ENCODE measurements around the gene PTPRG.

PTPRG gene

GRCh38 chr3:61908382-61908781, 347.0 kb downstream of the PTPRG start:
- DNase-seq, result no peak

- DNase-seq, result no peak
These were observed 349.4 kb downstream of the PTPRG start for GRCh38 chr3:61910732-61911131.

GRCh38 chr3:61912158-61912557, 350.8 kb downstream of the PTPRG start:
- DNase-seq, result no peak

GRCh38 chr3:61913701-61914100, 352.3 kb downstream of the PTPRG start:
- DNase-seq, result no peak

- no peak for DNase-seq
These were observed 352.9 kb downstream of the PTPRG start for GRCh38 chr3:61914276-61914675.

GRCh38 chr3:61915296-61915695, 353.9 kb downstream of the PTPRG start:
- DNase-seq, result no peak

- no peak for DNase-seq
These were observed 358.0 kb downstream of the PTPRG start for GRCh38 chr3:61919371-61919770.

GRCh38 chr3:61922118-61922517, 360.7 kb downstream of the PTPRG start:
- DNase-seq, result no peak

GRCh38 chr3:61924090-61924735, 362.8 kb downstream of the PTPRG start:
- no peak for DNase-seq

GRCh38 chr3:61924991-61925390, 363.6 kb downstream of the PTPRG start:
- no peak for DNase-seq

GRCh38 chr3:61925721-61926120, 364.4 kb downstream of the PTPRG start:
- DNase-seq, result no peak

GRCh38 chr3:61926923-61927322, 365.6 kb downstream of the PTPRG start:
- DNase-seq, result no peak

- DNase-seq, result no peak
These were observed 366.0 kb downstream of the PTPRG start for GRCh38 chr3:61927332-61927731.

- no peak for DNase-seq
These were observed 366.7 kb downstream of the PTPRG start for GRCh38 chr3:61928039-61928438.

- no peak for DNase-seq
These were observed 367.5 kb downstream of the PTPRG start for GRCh38 chr3:61928776-61929314.

GRCh38 chr3:61929617-61930016, 368.2 kb downstream of the PTPRG start:
- DNase-seq, result no peak

GRCh38 chr3:61932499-61932898, 371.1 kb downstream of the PTPRG start:
- DNase-seq, result no peak

- DNase-seq, result no peak
These were observed 372.6 kb downstream of the PTPRG start for GRCh38 chr3:61933798-61934504.

GRCh38 chr3:61934505-61934871, 373.1 kb downstream of the PTPRG start:
- DNase-seq, result no peak

- no peak for DNase-seq
These were observed 374.4 kb downstream of the PTPRG start for GRCh38 chr3:61935814-61936213.

- peak; percentile 4 for DNase-seq
These were observed 375.1 kb downstream of the PTPRG start for GRCh38 chr3:61936344-61936937.

GRCh38 chr3:61937477-61937876, 376.1 kb downstream of the PTPRG start:
- DNase-seq, result no peak

- no peak for DNase-seq
These were observed 377.6 kb downstream of the PTPRG start for GRCh38 chr3:61938878-61939549.

- DNase-seq, result no peak
These were observed 378.9 kb downstream of the PTPRG start for GRCh38 chr3:61940236-61940635.

All from CD4-positive, alpha-beta T cell treated with Interleukin-12 subunit alpha and Interleukin-12 subunit beta, for 1 hour (primary cell).